ENCODE results near the gene CLBA1.

CLBA1 gene

DNA sequence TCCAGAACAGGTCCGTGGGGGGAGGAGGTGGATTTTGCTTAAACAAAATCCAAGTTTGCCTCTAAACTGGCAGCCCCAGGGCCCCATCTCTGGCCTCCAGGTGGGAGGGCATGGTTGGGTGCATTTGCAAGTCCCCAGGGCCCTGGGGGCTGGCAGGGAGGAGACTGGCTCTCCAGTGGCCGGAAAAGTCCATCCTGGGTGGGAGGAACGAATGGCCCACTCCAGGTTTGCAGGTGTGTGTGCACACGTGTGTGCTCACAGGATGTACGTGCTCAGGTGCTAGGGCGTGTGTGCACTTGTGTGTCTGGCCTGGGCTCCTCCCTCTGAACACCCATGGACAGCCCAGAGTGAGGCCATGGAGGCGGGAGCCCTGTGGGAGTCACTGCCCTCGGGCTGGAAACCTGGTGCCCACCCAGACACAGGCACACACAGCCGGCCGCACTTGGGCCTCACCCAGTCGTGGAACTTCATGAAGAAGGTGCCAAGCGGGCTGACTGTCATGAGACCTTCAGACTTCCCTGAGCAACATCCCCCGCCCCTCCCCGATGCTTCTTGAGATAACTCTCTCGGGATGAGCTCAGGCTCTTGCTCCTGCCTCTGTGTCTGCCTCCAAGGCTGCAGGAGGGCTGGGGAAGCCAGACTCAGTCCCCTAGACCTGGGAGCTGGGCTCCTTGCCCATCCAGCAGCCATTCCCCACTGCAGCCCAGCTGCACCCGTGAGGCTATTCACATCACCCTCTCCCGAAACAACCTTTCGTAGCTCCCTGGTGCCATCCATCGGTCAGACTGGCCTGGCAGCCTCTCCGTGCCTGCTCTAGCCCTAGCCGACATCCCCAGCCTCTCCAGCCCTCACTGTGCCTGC, 16.8 kb upstream of the CLBA1 start:
- DNase-seq (ENCODE audit: extremely low read depth, insufficient read length), result no peak
- H3K36me3 ChIP-seq (ENCODE audit: control insufficient read depth, insufficient read depth, low read length), result no peaks in the 10 kb centered on the region
- TF ChIP-seq CTCF (IDR thresholded peaks at IDR 0.05; ENCODE audit: insufficient read depth, low read length, poor library complexity, severe bottlenecking), result no peak
- peaks cover 1% of the 10 kb centered on the region for H3K27me3 ChIP-seq (replicated peaks; ENCODE audit: control insufficient read depth, insufficient read depth, low read length)
- H3K4me3 ChIP-seq (replicated peaks; ENCODE audit: low read depth, low read length), result no peak overlapping the region

DNA sequence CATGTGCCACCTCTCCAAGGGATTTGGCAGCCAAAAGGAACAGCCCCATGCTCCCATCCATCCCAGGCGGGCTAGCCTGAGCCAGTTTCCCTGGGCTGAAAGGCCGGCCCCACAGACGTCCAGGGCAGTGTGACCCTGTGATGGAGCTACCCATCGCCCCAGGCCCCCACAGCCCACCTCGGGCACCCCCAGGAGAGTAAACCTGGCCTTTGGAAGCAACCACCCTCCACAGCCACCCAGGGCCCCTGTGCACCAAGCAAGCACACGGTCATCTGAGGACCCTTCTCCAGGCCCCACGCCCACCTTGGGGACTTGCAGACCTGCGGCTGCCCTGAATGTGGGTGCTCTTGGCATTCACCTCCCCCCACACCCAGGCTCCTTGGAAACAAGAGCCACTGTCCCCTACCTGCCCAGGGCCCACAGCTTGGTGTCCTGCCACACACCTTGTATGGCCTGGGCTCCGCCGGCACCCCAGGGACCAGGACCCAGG, 15.8 kb upstream of the CLBA1 start:
- no peak for DNase-seq (ENCODE audit: extremely low read depth, insufficient read length)
- H3K4me3 ChIP-seq (replicated peaks; ENCODE audit: low read depth, low read length), result no peak overlapping the region

GRCh38 chr14:104970231-104971068, 15.1 kb upstream of the CLBA1 start:
- Histone ChIP-seq H3K27me3 (replicated peaks; ENCODE audit: control insufficient read depth, insufficient read depth, low read length) (no peaks in the 10 kb centered on the region; the same call in 1 of the 2 replicates), H3K36me3 (ENCODE audit: control insufficient read depth, insufficient read depth, low read length) (no peaks in the 10 kb centered on the region), H3K4me3 (replicated peaks; ENCODE audit: low read depth, low read length) (no peak overlapping the region)
- no peak for TF ChIP-seq CTCF (IDR thresholded peaks at IDR 0.05; ENCODE audit: insufficient read depth, low read length, poor library complexity, severe bottlenecking)
- no peak for DNase-seq (ENCODE audit: extremely low read depth, insufficient read length)

More for the DNA sequence above, 15.8 kb upstream of the CLBA1 start:
- no peak for TF ChIP-seq CTCF (IDR thresholded peaks at IDR 0.05; ENCODE audit: insufficient read depth, low read length, poor library complexity, severe bottlenecking)
- Histone ChIP-seq H3K27me3 (replicated peaks; ENCODE audit: control insufficient read depth, insufficient read depth, low read length) (no peaks in the 10 kb centered on the region; the same call in 1 of the 2 replicates), H3K36me3 (ENCODE audit: control insufficient read depth, insufficient read depth, low read length) (no peaks in the 10 kb centered on the region)

GRCh38 chr14:104971447-104972240, 13.9 kb upstream of the CLBA1 start:
- TF ChIP-seq CTCF (IDR thresholded peaks at IDR 0.05; ENCODE audit: insufficient read depth, low read length, poor library complexity, severe bottlenecking), result no peak
- Histone ChIP-seq H3K4me3 (replicated peaks; ENCODE audit: low read depth, low read length) (no peak overlapping the region), H3K27me3 (replicated peaks; ENCODE audit: control insufficient read depth, insufficient read depth, low read length) (no peaks in the 10 kb centered on the region; the same call in 1 of the 2 replicates), H3K36me3 (ENCODE audit: control insufficient read depth, insufficient read depth, low read length) (no peaks in the 10 kb centered on the region)
- no peak for DNase-seq (ENCODE audit: extremely low read depth, insufficient read length)
